Right atrium auricular region (tissue), 2 donors: Measurements from ENCODE around the gene STEAP3. TPM values are rescaled to one million over a fixed set of nuclear protein-coding genes. Genes with fewer than 3 reads are reported as not detected.

Experiments
- DNase-seq: peaks from one replicate; pipeline ENCODE4 v3.0.0-alpha.2; 2019; ENCODE audit warnings: low spot score
- H3K27ac ChIP-seq, 2 donors: fragments of 200-600 bp; sonication (generic); 1 replicate in 1 of 2; 2 replicates in 1 of 2; pipeline ENCODE4 v1.5.1; 2016 to 2019
- H3K27me3 ChIP-seq, 2 donors: fragments of 200-600 bp; sonication (generic); one replicate each; pipeline versions ENCODE4 v1.5.1 to v1.6.0; 2017 to 2019
- H3K36me3 ChIP-seq: fragments of 200-600 bp; sonication (generic); one replicate; pipeline ENCODE4 v1.5.1; 2016
- H3K4me1 ChIP-seq, 2 donors: fragments of 200-600 bp; sonication (generic); one replicate each; pipeline versions ENCODE4 v1.5.1 to v1.6.0; 2017 to 2019
- H3K4me3 ChIP-seq, 2 donors: fragments of 200-600 bp; sonication (generic); 1 replicate in 1 of 2; 2 replicates in 1 of 2; pipeline ENCODE4 v1.5.1; 2017 to 2019; ENCODE audit warnings: mild to moderate bottlenecking in 1 of 2, moderate library complexity in 1 of 2
- H3K9me3 ChIP-seq, 2 donors: fragments of 200-600 bp; sonication (generic); one replicate each; pipeline ENCODE4 v1.5.1; 2019
- CTCF ChIP-seq, 2 donors: fragments of 200-600 bp; sonication (generic); IDR thresholded peaks; one replicate each; pipeline ENCODE4 v1.5.1; 2019; ENCODE audit warnings: antibody characterized with exemption in 2 of 2
- total RNA-seq, 2 donors: library from RNA; depleted of rRNA; stranded (reverse); fragments of >200 nt; gene quantifications; one replicate each; pipeline ENCODE4 v1.1.0, GENCODE V29; 2016

The STEAP3 gene
- total RNA-seq, 2 donors from 2014 or later = 4.4 to 8.2 TPM

- no peak for TF ChIP-seq CTCF (IDR thresholded peaks at IDR 0.05)
- H3K36me3 ChIP-seq = peaks cover 5% of the 10 kb centered on the region
- H3K27me3 ChIP-seq = no peaks in the 10 kb centered on the region
- no peak for DNase-seq
- no peaks in the 10 kb centered on the region for H3K9me3 ChIP-seq
- H3K4me3 ChIP-seq = no peak overlapping the region
- peak overlapping the region in 1 of 2 donors; percentile 72 for H3K27ac ChIP-seq
- peaks cover 0 to 12% of the 10 kb centered on the region in 2 donors for H3K4me1 ChIP-seq
Measured at GRCh38 chr2:119241205-119241532, 17.5 kb downstream of the STEAP3 start.

- Histone ChIP-seq H3K4me1 (peaks cover 0 to 12% of the 10 kb centered on the region in 2 donors), H3K9me3 (no peaks in the 10 kb centered on the region), H3K27ac (peak overlapping the region in 1 of 2 donors; percentile 10), H3K4me3 (no peak overlapping the region), H3K36me3 (peaks cover 8% of the 10 kb centered on the region), H3K27me3 (no peaks in the 10 kb centered on the region)
- no peak for DNase-seq
- no peak for TF ChIP-seq CTCF (IDR thresholded peaks at IDR 0.05)
Measured at GRCh38 chr2:119242276-119243119, 18.9 kb downstream of the STEAP3 start.

GRCh38 chr2:119243621-119244020 lies 20.0 kb downstream of the STEAP3 start:
- H3K36me3 ChIP-seq = peaks cover 8% of the 10 kb centered on the region
- H3K4me1 ChIP-seq = peaks cover 0 to 12% of the 10 kb centered on the region in 2 donors
- no peaks in the 10 kb centered on the region for H3K9me3 ChIP-seq
- no peak overlapping the region for H3K27ac ChIP-seq
- no peak for DNase-seq
- no peak overlapping the region for H3K4me3 ChIP-seq
- TF ChIP-seq CTCF (IDR thresholded peaks at IDR 0.05) = no peak
- no peaks in the 10 kb centered on the region for H3K27me3 ChIP-seq

- Histone ChIP-seq H3K27me3 (no peaks in the 10 kb centered on the region), H3K36me3 (peaks cover 8% of the 10 kb centered on the region), H3K9me3 (no peaks in the 10 kb centered on the region), H3K4me3 (no peak overlapping the region), H3K27ac (no peak overlapping the region), H3K4me1 (peaks cover 0 to 9% of the 10 kb centered on the region in 2 donors)
- TF ChIP-seq CTCF (IDR thresholded peaks at IDR 0.05) = no peak
- no peak for DNase-seq
Measured at GRCh38 chr2:119245076-119245840, 21.6 kb downstream of the STEAP3 start.

- no peak overlapping the region for H3K27ac ChIP-seq
- TF ChIP-seq CTCF (IDR thresholded peaks at IDR 0.05) = no peak
- H3K36me3 ChIP-seq = peaks cover 8% of the 10 kb centered on the region
- no peak for DNase-seq
- no peaks in the 10 kb centered on the region for H3K9me3 ChIP-seq
- H3K4me3 ChIP-seq = no peak overlapping the region
- peaks cover 0 to 4% of the 10 kb centered on the region in 2 donors for H3K4me1 ChIP-seq
- no peaks in the 10 kb centered on the region for H3K27me3 ChIP-seq
Measured at GRCh38 chr2:119245841-119246230, 22.2 kb downstream of the STEAP3 start.
